Body of pancreas (tissue), 4 donors: ENCODE data around the gene MSH2. TPM values are rescaled to one million over a fixed set of nuclear protein-coding genes. Genes with fewer than 3 reads are reported as not detected.
A peak's percentile ranks its signal among the peaks of the same experiment; 100 is the strongest.
"Not testable (repeated sequence)": the region's sequence is repeated elsewhere in the genome, so short reads cannot be mapped to it uniquely, and the experiment has no call there.

Experiments used
- ATAC-seq: fragments of 150-250 bp; one replicate; pipeline ENCODE4 v1.9.1; 2016
- DNase-seq, 4 donors: peaks; one replicate each; pipeline ENCODE4 v3.0.0-alpha.2; 2019
- H3K27ac ChIP-seq, 4 donors: fragments of 200-600 bp; sonication (generic); 1 replicate in 3 of 4; 2 replicates in 1 of 4; pipeline versions ENCODE4 v1.5.1 to v1.6.1; 2016 to 2019; ENCODE audit warnings: mild to moderate bottlenecking in 1 of 4, mixed read lengths in 1 of 4, moderate library complexity in 1 of 4
- H3K27me3 ChIP-seq, 2 donors: fragments of 200-600 bp; sonication (generic); one replicate each; pipeline ENCODE4 v1.6.0; 2016; ENCODE audit warnings: mild to moderate bottlenecking in 1 of 2
- H3K36me3 ChIP-seq, 2 donors: fragments of 200-600 bp; sonication (generic); replicated peaks in 1 of 2; 2 replicates each; pipeline ENCODE4 v1.5.1; 2016; ENCODE audit warnings: low read depth in 2 of 2; ENCODE audit not compliant: insufficient read depth in 1 of 2
- H3K4me1 ChIP-seq: fragments of 200-600 bp; sonication (generic); one replicate; pipeline ENCODE4 v1.6.0; 2016
- H3K4me3 ChIP-seq, 2 donors: fragments of 200-600 bp; sonication (generic); 1 replicate in 1 of 2; 2 replicates in 1 of 2; pipeline ENCODE4 v1.5.1; 2016 to 2019
- H3K9me3 ChIP-seq, 3 donors: fragments of 200-600 bp; sonication (generic); 1 replicate in 2 of 3; 2 replicates in 1 of 3; pipeline ENCODE4 v1.5.1; 2016
- POLR2A ChIP-seq, 3 donors: fragments of 450-650 bp; IDR thresholded peaks; one replicate each; pipeline ENCODE4 v1.6.1; 2016; ENCODE audit warnings: antibody characterized with exemption in 3 of 3, mild to moderate bottlenecking in 2 of 3
- WGBS, 2 donors: methylation state at CpG; one replicate each; pipeline ENCODE4 v1.1.5; 2017; 5-methylcytosine and 5-hydroxymethylcytosine counted together
- intact Hi-C: fragments of 100-400 bp; cut with DNase I; formaldehyde crosslinking; loops from one replicate; pipeline ENCODE4 v1.15.1; 2023
- total RNA-seq, 2 donors: library from RNA; depleted of rRNA; stranded (reverse); fragments of >200 nt; gene quantifications; one replicate each; pipeline ENCODE4 v1.1.0, GENCODE V29; 2016
- TF ChIP-seq, protein P1 (sequence below), 7 experiments: fragments of 450-650 bp in 4 of 7; fragments of 200-600 bp in 3 of 7; sonication (generic) in 3 of 7; IDR thresholded peaks; one replicate each; pipeline ENCODE4 v1.5.1; 2016 to 2019; ENCODE audit warnings: antibody characterized with exemption in 7 of 7

The MSH2 gene
- total RNA-seq, 2 donors from 2014 or later = 9.9 TPM

GRCh38 chr2:47437287-47437686, 34.3 kb downstream of the MSH2 start:
- peak in 1 of 4 donors; percentile 6 for DNase-seq
- no peaks in the 10 kb centered on the region for H3K27me3 ChIP-seq

DNA sequence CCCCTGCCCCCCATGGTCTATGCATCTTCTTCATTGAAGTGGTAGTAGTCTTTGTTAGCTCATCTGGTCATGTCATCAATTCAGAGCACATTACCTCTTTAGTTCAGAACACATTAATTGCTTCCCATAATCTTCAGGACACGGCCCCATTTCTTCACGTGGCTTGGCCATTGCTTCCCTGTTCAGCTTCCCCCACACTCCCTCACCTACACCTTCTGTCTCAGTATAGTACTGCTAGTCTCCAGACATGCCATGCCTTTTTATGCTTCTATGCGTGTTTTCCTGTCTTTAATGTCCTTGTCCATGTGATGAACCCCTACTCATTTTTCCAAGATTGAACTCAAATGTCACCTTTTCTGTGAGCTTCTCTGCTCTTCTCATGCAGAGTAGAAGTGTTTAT, 35.1 kb downstream of the MSH2 start:
- WGBS, 2 donors = 85 to 94% methylated on average over 3 of the region's 3 CpGs
- Histone ChIP-seq H3K27me3 (no peaks in the 10 kb centered on the region), H3K36me3 (no peaks in the 10 kb centered on the region), H3K9me3 (no peaks in the 10 kb centered on the region), H3K4me3 (no peak overlapping the region), H3K4me1 (no peaks in the 10 kb centered on the region), H3K27ac (no peak overlapping the region)
- DNase-seq = no peak
- no peak for ATAC-seq
- TF ChIP-seq, protein P1, sequence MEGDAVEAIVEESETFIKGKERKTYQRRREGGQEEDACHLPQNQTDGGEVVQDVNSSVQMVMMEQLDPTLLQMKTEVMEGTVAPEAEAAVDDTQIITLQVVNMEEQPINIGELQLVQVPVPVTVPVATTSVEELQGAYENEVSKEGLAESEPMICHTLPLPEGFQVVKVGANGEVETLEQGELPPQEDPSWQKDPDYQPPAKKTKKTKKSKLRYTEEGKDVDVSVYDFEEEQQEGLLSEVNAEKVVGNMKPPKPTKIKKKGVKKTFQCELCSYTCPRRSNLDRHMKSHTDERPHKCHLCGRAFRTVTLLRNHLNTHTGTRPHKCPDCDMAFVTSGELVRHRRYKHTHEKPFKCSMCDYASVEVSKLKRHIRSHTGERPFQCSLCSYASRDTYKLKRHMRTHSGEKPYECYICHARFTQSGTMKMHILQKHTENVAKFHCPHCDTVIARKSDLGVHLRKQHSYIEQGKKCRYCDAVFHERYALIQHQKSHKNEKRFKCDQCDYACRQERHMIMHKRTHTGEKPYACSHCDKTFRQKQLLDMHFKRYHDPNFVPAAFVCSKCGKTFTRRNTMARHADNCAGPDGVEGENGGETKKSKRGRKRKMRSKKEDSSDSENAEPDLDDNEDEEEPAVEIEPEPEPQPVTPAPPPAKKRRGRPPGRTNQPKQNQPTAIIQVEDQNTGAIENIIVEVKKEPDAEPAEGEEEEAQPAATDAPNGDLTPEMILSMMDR (IDR thresholded peaks at IDR 0.05) = no peak
- intact Hi-C loops = loop anchor here (5.0 kb wide), 1 partner anchor 329 kb away; no protein-coding TSS in a partner anchor

More at GRCh38 chr2:47437287-47437686, 34.3 kb downstream of the MSH2 start:
- TF ChIP-seq, protein P1 (IDR thresholded peaks at IDR 0.05) = peak in 6 of 7 experiments; percentile 25 to 46 (median 44)
- TF ChIP-seq POLR2A (IDR thresholded peaks at IDR 0.05) = no peak
- no peak overlapping the region for H3K4me3 ChIP-seq
- no peaks in the 10 kb centered on the region for H3K36me3 ChIP-seq
- H3K4me1 ChIP-seq = no peaks in the 10 kb centered on the region
- intact Hi-C loops = loop anchor here (5.0 kb wide), 1 partner anchor 330 kb away; no protein-coding TSS in a partner anchor
- H3K27ac ChIP-seq = no peak overlapping the region
- peak; percentile 35 for ATAC-seq
- no peaks in the 10 kb centered on the region for H3K9me3 ChIP-seq
- WGBS, 2 donors = 30 to 34% methylated on average over 4 of the region's 4 CpGs

DNA sequence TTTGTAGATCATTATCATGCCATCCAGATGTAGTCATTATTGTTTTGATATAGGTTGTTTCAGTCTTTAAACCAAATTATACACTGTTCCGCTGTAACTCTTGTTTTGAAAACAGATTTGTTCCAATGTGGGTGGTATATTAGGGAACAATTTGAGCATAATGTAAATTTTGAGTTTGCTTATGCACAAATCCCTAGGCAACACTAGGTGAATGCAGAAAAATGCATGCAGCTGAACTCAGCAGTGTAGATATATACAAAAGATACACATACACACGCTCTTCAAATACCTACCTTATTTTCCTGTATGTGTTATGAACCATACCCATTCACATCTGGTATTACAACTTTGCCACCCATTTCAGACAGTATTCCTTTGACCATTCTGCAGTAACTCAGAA, 35.8 kb downstream of the MSH2 start:
- H3K36me3 ChIP-seq = no peaks in the 10 kb centered on the region
- ATAC-seq (no peak), DNase-seq (no peak)
- TF ChIP-seq POLR2A (IDR thresholded peaks at IDR 0.05) = no peak
- TF ChIP-seq, protein P1 (IDR thresholded peaks at IDR 0.05) = no peak
- H3K27ac ChIP-seq = no peak overlapping the region
- intact Hi-C loops = loop anchor here (5.0 kb wide), 1 partner anchor 329 kb away; no protein-coding TSS in a partner anchor
- H3K27me3 ChIP-seq = no peaks in the 10 kb centered on the region
- no peaks in the 10 kb centered on the region for H3K9me3 ChIP-seq
- WGBS, 2 donors = 94 to 95% methylated on average over 2 of the region's 2 CpGs
- no peaks in the 10 kb centered on the region for H3K4me1 ChIP-seq
- no peak overlapping the region for H3K4me3 ChIP-seq

DNA sequence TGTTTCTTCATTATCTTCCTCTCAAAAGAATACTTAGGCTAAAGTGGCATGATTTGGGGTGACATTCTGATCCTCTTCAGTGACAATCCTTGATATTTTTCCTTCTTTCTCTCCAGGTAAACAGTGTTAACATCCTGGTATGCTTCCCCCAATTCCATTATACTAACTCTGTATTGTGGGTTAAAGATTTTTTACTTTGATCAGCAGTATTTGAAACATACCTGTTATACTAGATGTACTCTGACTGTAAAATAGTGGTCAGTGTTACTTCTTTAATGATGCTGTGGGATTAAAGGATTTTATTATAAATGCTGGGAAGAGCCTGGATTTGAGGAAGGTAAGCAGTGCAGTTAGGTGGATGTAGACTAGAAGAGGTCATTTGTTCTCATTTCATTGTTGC, 48.8 kb downstream of the MSH2 start:
- TF ChIP-seq, protein P1 (IDR thresholded peaks at IDR 0.05) = no peak
- TF ChIP-seq POLR2A (IDR thresholded peaks at IDR 0.05) = no peak
- no peak overlapping the region for H3K27ac ChIP-seq
- DNase-seq = no peak
- H3K4me3 ChIP-seq = no peak overlapping the region
- no peaks in the 10 kb centered on the region for H3K27me3 ChIP-seq
- intact Hi-C loops = no loop called here
- no peaks in the 10 kb centered on the region for H3K36me3 ChIP-seq
- ATAC-seq = no peak
- H3K4me1 ChIP-seq = no peaks in the 10 kb centered on the region
- no peaks in the 10 kb centered on the region for H3K9me3 ChIP-seq

DNA sequence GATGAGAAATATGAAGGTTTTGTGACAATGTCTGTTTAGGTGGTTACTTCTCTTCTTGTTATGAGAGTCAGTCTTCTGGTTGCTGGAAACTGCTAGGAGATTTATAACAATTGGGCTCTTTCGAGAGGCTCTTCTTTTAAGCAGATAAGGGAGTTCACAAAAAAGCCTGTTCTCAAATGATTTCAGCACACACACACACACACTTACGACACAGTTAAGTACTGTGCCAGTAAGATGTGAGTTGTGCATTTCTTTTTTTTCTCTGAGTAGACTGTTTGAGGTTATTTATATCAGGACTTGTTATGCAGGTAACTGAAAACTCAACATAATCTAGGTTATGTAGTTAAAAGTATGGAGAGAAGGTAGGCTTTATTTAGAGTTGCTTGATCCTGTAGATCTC, 49.8 kb downstream of the MSH2 start:
- ATAC-seq = no peak
- WGBS, 2 donors = 90 to 91% methylated on average over 2 of the region's 2 CpGs

GRCh38 chr2:47454818-47455217, 51.9 kb downstream of the MSH2 start:
- H3K36me3 ChIP-seq, H3K4me3 ChIP-seq, ATAC-seq, H3K27me3 ChIP-seq, H3K9me3 ChIP-seq, H3K27ac ChIP-seq, H3K4me1 ChIP-seq, DNase-seq, intact Hi-C loops: not testable (repeated sequence)
- 99 to 100% methylated on average over 5 of the region's 5 CpGs for WGBS, 2 donors

More for the DNA sequence above, 49.8 kb downstream of the MSH2 start:
- no peak overlapping the region for H3K27ac ChIP-seq
- H3K27me3 ChIP-seq = no peaks in the 10 kb centered on the region
- no peaks in the 10 kb centered on the region for H3K9me3 ChIP-seq
- H3K36me3 ChIP-seq = no peaks in the 10 kb centered on the region
- intact Hi-C loops = no loop called here
- TF ChIP-seq, protein P1 (IDR thresholded peaks at IDR 0.05) = no peak
- TF ChIP-seq POLR2A (IDR thresholded peaks at IDR 0.05) = no peak
- H3K4me1 ChIP-seq = no peaks in the 10 kb centered on the region
- no peak overlapping the region for H3K4me3 ChIP-seq
- DNase-seq = no peak
